Measurements from ENCODE around the gene ST3GAL5. TPM values are rescaled to one million over a fixed set of nuclear protein-coding genes. Genes with fewer than 3 reads are reported as not detected.

Gene ST3GAL5
- total and polyA plus RNA-seq, 12 donors, result 25.6 to 172 (median 85.6) TPM

- H3K27ac ChIP-seq, result peak overlapping the region in 2 of 5 donors; percentile 34 to 69
- H3K9me3 ChIP-seq (replicated peaks in 1 of 3), result no peaks in the 10 kb centered on the region
- 83 to 91% (median 84%) methylated on average over 5 to 6 of the region's 6 CpGs for WGBS, 4 donors
- no peak for TF ChIP-seq POLR2A (IDR thresholded peaks at IDR 0.05)
- TF ChIP-seq, protein P1, sequence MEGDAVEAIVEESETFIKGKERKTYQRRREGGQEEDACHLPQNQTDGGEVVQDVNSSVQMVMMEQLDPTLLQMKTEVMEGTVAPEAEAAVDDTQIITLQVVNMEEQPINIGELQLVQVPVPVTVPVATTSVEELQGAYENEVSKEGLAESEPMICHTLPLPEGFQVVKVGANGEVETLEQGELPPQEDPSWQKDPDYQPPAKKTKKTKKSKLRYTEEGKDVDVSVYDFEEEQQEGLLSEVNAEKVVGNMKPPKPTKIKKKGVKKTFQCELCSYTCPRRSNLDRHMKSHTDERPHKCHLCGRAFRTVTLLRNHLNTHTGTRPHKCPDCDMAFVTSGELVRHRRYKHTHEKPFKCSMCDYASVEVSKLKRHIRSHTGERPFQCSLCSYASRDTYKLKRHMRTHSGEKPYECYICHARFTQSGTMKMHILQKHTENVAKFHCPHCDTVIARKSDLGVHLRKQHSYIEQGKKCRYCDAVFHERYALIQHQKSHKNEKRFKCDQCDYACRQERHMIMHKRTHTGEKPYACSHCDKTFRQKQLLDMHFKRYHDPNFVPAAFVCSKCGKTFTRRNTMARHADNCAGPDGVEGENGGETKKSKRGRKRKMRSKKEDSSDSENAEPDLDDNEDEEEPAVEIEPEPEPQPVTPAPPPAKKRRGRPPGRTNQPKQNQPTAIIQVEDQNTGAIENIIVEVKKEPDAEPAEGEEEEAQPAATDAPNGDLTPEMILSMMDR (IDR thresholded peaks at IDR 0.05), result no peak
- peaks cover 12 to 18% of the 10 kb centered on the region in 2 donors for H3K4me1 ChIP-seq (replicated peaks in 1 of 2)
- DNase-seq, result no peak
- no peak overlapping the region for H3K4me3 ChIP-seq
- H3K27me3 ChIP-seq, result no peaks in the 10 kb centered on the region
- intact Hi-C loops (cut with DNase I), result loop anchor here in 1 of 2 donors (5.0 kb wide), 1 partner anchor 49 kb away; no protein-coding TSS in a partner anchor
- no peaks in the 10 kb centered on the region for H3K36me3 ChIP-seq (replicated peaks in 1 of 2)
Measured at GRCh38 chr2:85796046-85796340, 92.8 kb downstream of the ST3GAL5 start.

DNA sequence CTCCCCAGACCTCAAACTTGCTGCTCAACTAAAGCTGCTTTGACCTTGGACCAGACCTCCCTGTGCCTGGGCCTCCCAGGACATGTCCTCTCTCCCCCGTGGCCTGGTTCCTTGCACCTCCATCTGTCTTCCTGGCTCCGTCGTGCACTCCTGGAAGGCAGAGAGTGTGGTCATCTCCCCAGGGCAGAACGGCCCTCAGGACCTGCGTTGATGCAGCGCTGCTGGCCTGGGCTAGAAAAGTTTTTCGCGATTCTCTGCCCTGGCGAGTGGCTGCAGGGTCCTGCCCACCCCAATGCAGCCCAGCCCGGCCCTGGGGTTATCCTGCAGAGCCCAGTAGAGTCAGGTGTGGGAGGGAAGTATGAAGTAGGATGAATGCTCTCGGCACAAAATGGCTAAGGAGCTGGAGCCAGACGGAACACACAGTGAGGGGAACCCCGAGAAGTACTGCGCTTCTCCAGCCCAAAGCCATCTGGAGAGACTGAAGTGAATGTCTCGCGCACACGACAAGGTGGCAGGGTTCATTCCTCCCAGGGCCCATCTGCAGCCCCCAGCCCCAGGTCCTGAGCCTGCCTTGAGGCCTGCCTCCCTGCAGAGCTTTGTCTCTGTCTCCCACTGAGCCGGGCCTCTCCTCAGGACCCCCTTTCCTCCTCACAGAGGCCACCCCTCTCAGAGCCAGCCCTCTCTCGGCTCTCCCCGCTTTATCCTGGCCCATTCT is 93.3 kb downstream of the ST3GAL5 start:
- peaks cover 12 to 18% of the 10 kb centered on the region in 2 donors for H3K4me1 ChIP-seq (replicated peaks in 1 of 2)
- no peaks in the 10 kb centered on the region for H3K27me3 ChIP-seq
- H3K27ac ChIP-seq, result peak overlapping the region in 2 of 5 donors; percentile 34 to 69
- intact Hi-C loops (cut with DNase I), result loop anchor here in 1 of 2 donors (5.0 kb wide), 1 partner anchor 48 kb away; no protein-coding TSS in a partner anchor
- DNase-seq, result no peak
- WGBS, 4 donors, result 76 to 89% (median 86%) methylated on average over 8 to 20 of the region's 20 CpGs
- H3K36me3 ChIP-seq (replicated peaks in 1 of 2), result no peaks in the 10 kb centered on the region
- no peak overlapping the region for H3K4me3 ChIP-seq
- TF ChIP-seq, protein P1 (IDR thresholded peaks at IDR 0.05), result no peak
- no peak for TF ChIP-seq POLR2A (IDR thresholded peaks at IDR 0.05)
- no peaks in the 10 kb centered on the region for H3K9me3 ChIP-seq (replicated peaks in 1 of 3)

DNA sequence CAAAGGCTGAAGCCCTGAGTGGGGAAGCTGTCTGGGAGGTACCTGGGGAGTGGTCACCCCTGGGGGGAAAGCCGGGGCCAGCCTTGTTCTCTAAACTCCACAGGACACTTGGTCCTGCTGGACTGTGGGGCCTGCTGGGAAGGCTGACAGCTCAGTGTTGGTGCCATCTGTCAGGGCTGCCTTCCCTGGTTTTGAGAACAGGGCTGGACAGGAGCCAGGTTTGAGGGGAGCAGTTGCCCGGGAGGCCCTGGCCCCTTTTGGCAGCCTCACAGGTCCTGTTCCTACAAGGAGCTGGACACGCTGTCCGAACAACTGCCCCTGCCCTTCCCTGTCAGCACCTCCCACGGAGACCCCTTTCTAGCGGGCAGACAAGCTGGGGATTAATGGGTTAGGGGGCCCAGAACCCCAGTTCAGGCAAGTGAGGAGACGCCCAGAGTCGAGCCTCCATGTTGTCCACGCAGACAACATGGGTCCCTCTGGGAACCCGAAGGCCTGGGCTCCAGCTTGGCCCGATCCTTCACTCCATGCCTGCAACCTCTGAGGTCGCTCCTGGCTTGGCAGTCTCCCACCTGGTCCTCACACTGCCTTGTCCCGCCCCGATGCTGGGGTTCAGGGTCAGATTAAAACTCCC is 94.2 kb downstream of the ST3GAL5 start:
- intact Hi-C loops (cut with DNase I), result loop anchor here in 1 of 2 donors (5.0 kb wide), 1 partner anchor 47 kb away; no protein-coding TSS in a partner anchor
- DNase-seq, result no peak
- Histone ChIP-seq H3K4me1 (replicated peaks in 1 of 2) (peaks cover 12 to 18% of the 10 kb centered on the region in 2 donors), H3K36me3 (replicated peaks in 1 of 2) (no peaks in the 10 kb centered on the region), H3K4me3 (no peak overlapping the region), H3K27me3 (no peaks in the 10 kb centered on the region), H3K27ac (peak overlapping the region in 2 of 5 donors; percentile 34 to 69), H3K9me3 (replicated peaks in 1 of 3) (no peaks in the 10 kb centered on the region)
- 66 to 86% (median 83%) methylated on average over 3 to 14 of the region's 14 CpGs for WGBS, 4 donors
- no peak for TF ChIP-seq POLR2A (IDR thresholded peaks at IDR 0.05)
- TF ChIP-seq, protein P1 (IDR thresholded peaks at IDR 0.05), result no peak

GRCh38 chr2:85794038-85794441 is 94.8 kb downstream of the ST3GAL5 start:
- intact Hi-C loops (cut with DNase I), result no loop called here
- TF ChIP-seq, protein P1 (IDR thresholded peaks at IDR 0.05), result no peak
- TF ChIP-seq POLR2A (IDR thresholded peaks at IDR 0.05), result no peak
- H3K27me3 ChIP-seq, result no peaks in the 10 kb centered on the region
- no peak overlapping the region for H3K4me3 ChIP-seq
- H3K36me3 ChIP-seq (replicated peaks in 1 of 2), result no peaks in the 10 kb centered on the region
- 80 to 86% (median 83%) methylated on average over 3 of the region's 3 CpGs for WGBS, 4 donors
- no peak for DNase-seq
- no peaks in the 10 kb centered on the region for H3K9me3 ChIP-seq (replicated peaks in 1 of 3)
- H3K27ac ChIP-seq, result peak overlapping the region in 1 of 5 donors; percentile 69
- peaks cover 12 to 18% of the 10 kb centered on the region in 2 donors for H3K4me1 ChIP-seq (replicated peaks in 1 of 2)

All from adrenal gland (tissue), 12 donors.